HG03097 (cell line): Measurements from ENCODE around the gene KLF12.

Experiments
- ATAC-seq: cut with Tn5 transposase; IDR thresholded peaks from one replicate; pipeline ENCODE4 v1.9.1; 2021; ENCODE audit not compliant: unreplicated experiment, low FRiP score

The KLF12 gene

GRCh38 chr13:74104661-74105275, 29.4 kb downstream of the KLF12 start:
- ATAC-seq = no peak

GRCh38 chr13:74103970-74104555, 30.1 kb downstream of the KLF12 start:
- no peak for ATAC-seq

- ATAC-seq = no peak
Observed at GRCh38 chr13:74103196-74103595, 31.0 kb downstream of the KLF12 start.

- ATAC-seq = no peak
Observed at GRCh38 chr13:74102691-74103090, 31.5 kb downstream of the KLF12 start.

GRCh38 chr13:74101436-74101835, 32.8 kb downstream of the KLF12 start:
- no peak for ATAC-seq

GRCh38 chr13:74098077-74098476, 36.1 kb downstream of the KLF12 start:
- ATAC-seq = no peak

- ATAC-seq = no peak
Observed at GRCh38 chr13:74097116-74097515, 37.1 kb downstream of the KLF12 start.

- ATAC-seq = no peak
Observed at GRCh38 chr13:74093691-74094090, 40.5 kb downstream of the KLF12 start.

- no peak for ATAC-seq
Observed at GRCh38 chr13:74092711-74093110, 41.5 kb downstream of the KLF12 start.

- ATAC-seq = no peak
Observed at GRCh38 chr13:74090869-74091605, 43.2 kb downstream of the KLF12 start.

GRCh38 chr13:74090397-74090796, 43.8 kb downstream of the KLF12 start:
- ATAC-seq = no peak

- ATAC-seq = no peak
Observed at GRCh38 chr13:74087357-74087756, 46.8 kb downstream of the KLF12 start.
